GM12872 (cell line): ENCODE data around the gene NTMT2.

Experiments used
- CTCF ChIP-seq: IDR thresholded peaks from 3 replicates; pipeline ENCODE4 v1.5.1; 2011; ENCODE audit warnings: low read depth, mild to moderate bottlenecking, low read length, moderate library complexity; ENCODE audit not compliant: insufficient read depth

NTMT2 gene

GRCh38 chr1:170200621-170201397 is 55.0 kb downstream of the NTMT2 start:
- no peak for TF ChIP-seq CTCF

GRCh38 chr1:170203693-170204092 is 57.9 kb downstream of the NTMT2 start:
- TF ChIP-seq CTCF, result no peak

- TF ChIP-seq CTCF, result no peak
Observed at GRCh38 chr1:170204121-170204520, 58.4 kb downstream of the NTMT2 start.

DNA sequence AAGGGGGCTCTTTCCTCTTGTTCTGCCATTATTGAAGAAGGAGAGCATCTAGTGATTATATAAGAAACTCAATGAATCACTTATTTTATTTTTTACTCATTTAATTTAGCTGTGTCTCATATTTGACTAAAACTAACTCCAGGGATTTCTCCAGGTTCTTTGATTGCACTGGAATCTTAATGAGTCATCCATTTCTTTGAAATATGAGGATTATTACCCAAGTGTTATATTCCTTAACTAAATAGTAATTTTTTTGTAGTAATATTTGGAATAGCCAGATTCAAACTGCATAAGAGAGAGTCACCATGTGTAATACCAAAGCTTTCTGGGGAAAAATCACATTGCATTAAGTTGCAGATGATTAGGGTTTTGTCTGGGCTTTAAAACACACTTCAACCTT is 59.5 kb downstream of the NTMT2 start:
- no peak for TF ChIP-seq CTCF

DNA sequence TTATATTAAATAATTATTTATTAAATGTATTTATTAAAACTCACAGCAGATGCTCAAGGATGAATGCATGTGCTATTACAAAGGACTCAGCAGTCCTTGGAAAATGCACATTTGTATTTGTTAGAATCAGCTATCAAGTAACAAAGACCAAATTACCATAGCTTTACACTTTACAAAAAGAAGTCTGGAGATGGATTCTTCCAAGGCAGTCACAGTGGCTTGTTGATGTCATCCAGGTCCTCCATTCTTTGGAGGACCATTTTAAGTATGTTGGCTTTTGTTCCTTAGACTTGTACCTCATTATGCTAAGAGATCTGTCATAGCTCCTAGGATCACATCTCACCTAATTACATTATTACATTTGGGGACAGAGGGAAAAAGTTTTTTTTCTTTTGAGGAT is 63.4 kb downstream of the NTMT2 start:
- no peak for TF ChIP-seq CTCF

DNA sequence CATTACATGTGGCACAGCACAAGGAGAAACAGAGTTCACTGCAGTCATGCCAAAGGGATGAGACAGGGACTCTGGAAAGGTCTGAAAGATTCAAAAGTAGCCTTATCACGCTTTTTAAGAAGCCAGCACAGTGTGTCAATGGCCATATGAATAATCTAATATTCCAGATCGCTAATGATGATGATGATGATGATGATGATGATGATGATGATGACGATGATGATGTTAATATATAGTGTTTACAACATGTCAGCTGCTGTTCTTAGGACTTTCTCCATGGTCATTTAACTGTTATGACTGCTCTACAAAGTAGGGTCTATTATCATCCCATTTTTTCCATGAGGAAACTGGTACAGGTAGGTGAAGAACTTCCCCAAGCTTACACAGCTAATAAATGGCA is 64.4 kb downstream of the NTMT2 start:
- no peak for TF ChIP-seq CTCF

GRCh38 chr1:170213596-170213995 is 67.8 kb downstream of the NTMT2 start:
- no peak for TF ChIP-seq CTCF
